HepG2 (cell line): ENCODE results near the gene ARHGDIA. TPM values are rescaled to one million over a fixed set of nuclear protein-coding genes. Genes with fewer than 3 reads are reported as not detected.

Experiments
- ARHGAP35 ChIP-seq: sonication (generic); formaldehyde crosslinking; IDR thresholded peaks from 2 replicates; pipeline ENCODE4 v1.9.0; 2022; ENCODE audit warnings: mild to moderate bottlenecking, inconsistent platforms, moderate library complexity, missing genetic modification reagents, borderline replicate concordance
- CBX1 ChIP-seq: IDR thresholded peaks from one replicate; pipeline ENCODE4 v1.6.1; 2016; ENCODE audit warnings: antibody characterized with exemption, low read depth
- CSRNP1 ChIP-seq: sonication (generic); formaldehyde crosslinking; IDR thresholded peaks from 2 replicates; pipeline ENCODE4 v1.8.1; 2023; ENCODE audit warnings: mild to moderate bottlenecking, missing genetic modification reagents
- ETV6 ChIP-seq: sonication (generic); formaldehyde crosslinking; conservative IDR thresholded peaks from 2 replicates; pipeline ENCODE4 v1.4.0; 2020; ENCODE audit warnings: missing genetic modification reagents
- FOXP4 ChIP-seq: sonication (generic); formaldehyde crosslinking; IDR thresholded peaks from 2 replicates; pipeline ENCODE4 v1.4.0; 2020; ENCODE audit warnings: missing genetic modification reagents
- GTF3A ChIP-seq: sonication (generic); formaldehyde crosslinking; conservative IDR thresholded peaks from 2 replicates; pipeline ENCODE4 v1.4.0; 2020; ENCODE audit warnings: mild to moderate bottlenecking, missing genetic modification reagents
- HIVEP1 ChIP-seq: sonication (generic); formaldehyde crosslinking; IDR thresholded peaks from 2 replicates; pipeline ENCODE4 v1.4.0; 2020; ENCODE audit warnings: mild to moderate bottlenecking, missing genetic modification reagents
- KLF12 ChIP-seq: sonication (generic); formaldehyde crosslinking; IDR thresholded peaks from 2 replicates; pipeline ENCODE4 v1.4.0; 2020; ENCODE audit warnings: missing genetic modification reagents, borderline replicate concordance
- MXI1 ChIP-seq: IDR thresholded peaks from 3 replicates; pipeline ENCODE4 v1.6.1; 2012; ENCODE audit warnings: low read depth, low read length, inconsistent platforms, borderline replicate concordance
- NCOR1 ChIP-seq: fragments of 200-600 bp; sonication (generic); IDR thresholded peaks from 2 replicates; pipeline ENCODE4 v1.7.0; 2017; ENCODE audit warnings: antibody characterized with exemption, low read length, borderline replicate concordance
- ONECUT2 ChIP-seq: sonication (generic); formaldehyde crosslinking; IDR thresholded peaks from 2 replicates; pipeline ENCODE4 v1.4.0; 2020; ENCODE audit warnings: missing genetic modification reagents
- PRMT3 ChIP-seq: sonication (generic); formaldehyde crosslinking; IDR thresholded peaks from 2 replicates; pipeline ENCODE4 v1.8.1; 2022; ENCODE audit warnings: low read depth, mild to moderate bottlenecking, moderate library complexity, missing genetic modification reagents, borderline replicate concordance
- RBM22 ChIP-seq: fragments of 200-400 bp; formaldehyde crosslinking; optimal IDR thresholded peaks from 2 replicates; pipeline ENCODE3; 2017; ENCODE audit warnings: mild to moderate bottlenecking, low read length, moderate library complexity
- SRSF1 ChIP-seq: fragments of 200-400 bp; formaldehyde crosslinking; optimal IDR thresholded peaks from 2 replicates; pipeline ENCODE3; 2017; ENCODE audit warnings: mild to moderate bottlenecking, low read depth, low read length, moderate library complexity
- ZBTB33 ChIP-seq: sonication (generic); formaldehyde crosslinking; IDR thresholded peaks from 2 replicates; pipeline ENCODE4 v1.4.0; 2020; ENCODE audit warnings: missing genetic modification reagents
- ZBTB8A ChIP-seq: sonication (generic); formaldehyde crosslinking; IDR thresholded peaks from 2 replicates; pipeline ENCODE4 v1.4.0; 2020; ENCODE audit warnings: mild to moderate bottlenecking, low read depth, missing genetic modification reagents, borderline replicate concordance
- ZFP41 ChIP-seq: sonication (generic); formaldehyde crosslinking; IDR thresholded peaks from 2 replicates; pipeline ENCODE4 v1.4.0; 2020; ENCODE audit warnings: mild to moderate bottlenecking, missing genetic modification reagents, borderline replicate concordance
- ZNF589 ChIP-seq: sonication (generic); formaldehyde crosslinking; conservative IDR thresholded peaks from 2 replicates; pipeline ENCODE4 v1.8.0; 2022; ENCODE audit warnings: mild to moderate bottlenecking, moderate library complexity, missing genetic modification reagents
- ZNF670 ChIP-seq: sonication (generic); formaldehyde crosslinking; IDR thresholded peaks from 2 replicates; pipeline ENCODE4 v1.8.0; 2022; ENCODE audit warnings: mild to moderate bottlenecking, missing genetic modification reagents, borderline replicate concordance
- ZNF768 ChIP-seq: sonication (generic); formaldehyde crosslinking; IDR thresholded peaks from 2 replicates; pipeline ENCODE4 v1.4.0; 2020; ENCODE audit warnings: missing genetic modification reagents
- polyA plus RNA-seq, 8 experiments: library from polyadenylated mRNA; depleted of rRNA in 3 of 8; stranded (reverse) in 7 of 8; unstranded in 1 of 8; fragments of >200 nt; fragmentation: Illumina TruSeq in 4 of 8; extraction: Trizol in 4 of 8; gene quantifications; 2 replicates each; pipeline versions ENCODE4 v1.2.1 to v1.2.3, GENCODE V29; 2011 to 2016; ENCODE audit warnings: low read depth in 4 of 8, missing spikeins in 1 of 8, mixed read lengths in 1 of 8; ENCODE audit not compliant: insufficient read depth in 1 of 8
- total RNA-seq, 5 experiments: library from RNA; depleted of rRNA; stranded (reverse); fragments of >200 nt; fragmentation: Illumina TruSeq; extraction: Trizol; gene quantifications; 2 replicates each; pipeline ENCODE4 v1.2.3, GENCODE V29; 2016; ENCODE audit warnings: low read depth in 1 of 5

Gene ARHGDIA
- total and polyA plus RNA-seq, 2 of the 13 experiments (the other 11 are each of a cell fraction or from before 2014, with no cell fraction given): 40.0 to 64.0 TPM

- TF ChIP-seq HIVEP1 (CRISPR knock-in tag) (peak; percentile 76; the same call in 1 of the 2 replicates), ETV6 (CRISPR knock-in tag) (no peak), ZNF589 (CRISPR knock-in tag) (peak; percentile 84; the same call in 1 of the 2 replicates), ARHGAP35 (CRISPR knock-in tag) (peak; percentile 33; the same call in 1 of the 2 replicates), ZBTB8A (no peak), PRMT3 (CRISPR knock-in tag) (peak; percentile 67; the same call in 1 of the 2 replicates), MXI1 (peak; percentile 19; the same call in 1 of the 3 replicates), FOXP4 (CRISPR knock-in tag) (no peak), RBM22 (peak; percentile 70), NCOR1 (0 out of 2 replicates have a peak, but pooled peaks have one; percentile 27), KLF12 (CRISPR knock-in tag) (peak; percentile 68; the same call in 1 of the 2 replicates), GTF3A (CRISPR knock-in tag) (0 out of 2 replicates have a peak, but pooled peaks have one; percentile 26), ZNF768 (CRISPR knock-in tag) (peak; percentile 72), ZBTB33 (CRISPR knock-in tag) (peak; percentile 99), SRSF1 (peak; percentile 35), ZNF670 (0 out of 2 replicates have a peak, but pooled peaks have one; percentile 6), ZFP41 (CRISPR knock-in tag) (0 out of 2 replicates have a peak, but pooled peaks have one; percentile 38), CBX1 (no peak), CSRNP1 (peak; percentile 96), ONECUT2 (CRISPR knock-in tag) (no peak)
These were observed 1.7 kb downstream of the ARHGDIA start (continued) for GRCh38 chr17:81869221-81870130.
